Gastrocnemius medialis (tissue), 4 donors: ENCODE results near the gene CPNE2. TPM values are rescaled to one million over a fixed set of nuclear protein-coding genes. Genes with fewer than 3 reads are reported as not detected.

Experiments used
- ATAC-seq, 2 donors: fragments of 150-250 bp; one replicate each; pipeline ENCODE4 v1.9.1; 2016
- DNase-seq, 2 donors: peaks; one replicate each; pipeline ENCODE4 v3.0.0-alpha.2; 2019
- H3K27ac ChIP-seq, 4 donors: fragments of 200-600 bp; sonication (generic); 1 replicate in 1 of 4; 2 replicates in 3 of 4; pipeline ENCODE4 v1.5.1; 2016 to 2018; ENCODE audit warnings: mild to moderate bottlenecking in 2 of 4, moderate library complexity in 1 of 4
- H3K27me3 ChIP-seq, 3 donors: fragments of 200-600 bp; sonication (generic) in 2 of 3; 1 replicate in 1 of 3; 2 replicates in 2 of 3; pipeline versions ENCODE4 v1.5.1 to v1.6.0; 2016 to 2019; ENCODE audit warnings: mild to moderate bottlenecking in 1 of 3, moderate library complexity in 1 of 3
- H3K36me3 ChIP-seq, 2 donors: fragments of 200-600 bp; sonication (generic) in 1 of 2; one replicate each; pipeline ENCODE4 v1.5.1; 2017 to 2018
- H3K4me1 ChIP-seq, 2 donors: fragments of 200-600 bp; sonication (generic) in 1 of 2; one replicate each; pipeline ENCODE4 v1.5.1; 2016 to 2017; ENCODE audit warnings: mild to moderate bottlenecking in 2 of 2
- H3K4me3 ChIP-seq, 4 donors: fragments of 200-600 bp; sonication (generic) in 3 of 4; 1 replicate in 1 of 4; 2 replicates in 3 of 4; pipeline ENCODE4 v1.5.1; 2016 to 2019; ENCODE audit warnings: mild to moderate bottlenecking in 2 of 4
- H3K9me3 ChIP-seq, 3 donors: fragments of 200-600 bp; sonication (generic) in 2 of 3; 1 replicate in 1 of 3; 2 replicates in 2 of 3; pipeline ENCODE4 v1.5.1; 2016 to 2019
- POLR2A ChIP-seq, 2 donors: fragments of 450-650 bp; IDR thresholded peaks; one replicate each; pipeline ENCODE4 v1.6.1; 2017; ENCODE audit warnings: antibody characterized with exemption in 2 of 2, mild to moderate bottlenecking in 2 of 2, moderate library complexity in 2 of 2
- in situ Hi-C, 4 donors: fragments of 200-750 bp; cut with MboI; loops; one replicate each; pipeline versions ENCODE4 v1.15.0 to v1.8.0; 2017; ENCODE audit warnings: low sequenced_read_pairs in 4 of 4
- intact Hi-C: fragments of 100-400 bp; cut with DNase I; formaldehyde crosslinking; loops from one replicate; pipeline ENCODE4 v1.15.1; 2023; ENCODE audit warnings: low total_unique reads
- total RNA-seq, 4 donors: library from RNA; depleted of rRNA; stranded (reverse); fragments of >200 nt; gene quantifications; one replicate each; pipeline versions ENCODE4 v1.1.0 to v1.2.3, GENCODE V29; 2016
- TF ChIP-seq, protein P1 (sequence below), 5 experiments: fragments of 450-650 bp in 3 of 5; fragments of 200-600 bp in 2 of 5; sonication (generic) in 2 of 5; IDR thresholded peaks in 4 of 5; conservative IDR thresholded peaks in 1 of 5; 1 replicate in 4 of 5; 2 replicates in 1 of 5; pipeline ENCODE4 v1.5.1; 2016 to 2019; ENCODE audit warnings: antibody characterized with exemption in 5 of 5, mild to moderate bottlenecking in 3 of 5, moderate library complexity in 3 of 5

Gene CPNE2
- total RNA-seq, 4 donors from 2014 or later: 11.7 to 20.0 (median 17.2) TPM

DNA sequence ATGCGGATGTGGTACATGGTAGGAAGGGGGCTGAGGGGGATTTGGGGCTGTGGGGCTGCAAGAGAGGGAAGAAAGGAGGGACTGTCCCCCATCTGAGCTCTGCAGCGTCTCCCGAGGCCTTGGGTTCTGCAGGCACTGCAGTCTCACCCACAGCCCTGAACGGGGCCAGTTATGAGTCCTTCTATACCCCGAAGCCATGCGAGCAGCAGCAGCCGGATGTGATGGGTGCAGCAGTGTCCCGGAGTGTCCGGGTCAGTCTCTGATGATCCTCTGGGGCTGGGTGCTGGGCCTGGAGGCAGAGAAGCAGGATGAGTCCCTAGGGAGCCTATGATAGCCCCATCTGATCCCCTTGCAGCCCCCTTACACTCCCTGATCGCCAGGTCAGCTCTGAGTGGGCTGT lies 41.5 kb downstream of the CPNE2 start:
- Histone ChIP-seq H3K36me3 (no peaks in the 10 kb centered on the region), H3K4me3 (no peak overlapping the region), H3K27ac (no peak overlapping the region), H3K4me1 (no peaks in the 10 kb centered on the region), H3K27me3 (no peaks in the 10 kb centered on the region), H3K9me3 (no peaks in the 10 kb centered on the region)
- DNase-seq (no peak), ATAC-seq (no peak)
- intact Hi-C loops: no loop called here
- in situ Hi-C loops: no loop called here
- TF ChIP-seq, protein P1, sequence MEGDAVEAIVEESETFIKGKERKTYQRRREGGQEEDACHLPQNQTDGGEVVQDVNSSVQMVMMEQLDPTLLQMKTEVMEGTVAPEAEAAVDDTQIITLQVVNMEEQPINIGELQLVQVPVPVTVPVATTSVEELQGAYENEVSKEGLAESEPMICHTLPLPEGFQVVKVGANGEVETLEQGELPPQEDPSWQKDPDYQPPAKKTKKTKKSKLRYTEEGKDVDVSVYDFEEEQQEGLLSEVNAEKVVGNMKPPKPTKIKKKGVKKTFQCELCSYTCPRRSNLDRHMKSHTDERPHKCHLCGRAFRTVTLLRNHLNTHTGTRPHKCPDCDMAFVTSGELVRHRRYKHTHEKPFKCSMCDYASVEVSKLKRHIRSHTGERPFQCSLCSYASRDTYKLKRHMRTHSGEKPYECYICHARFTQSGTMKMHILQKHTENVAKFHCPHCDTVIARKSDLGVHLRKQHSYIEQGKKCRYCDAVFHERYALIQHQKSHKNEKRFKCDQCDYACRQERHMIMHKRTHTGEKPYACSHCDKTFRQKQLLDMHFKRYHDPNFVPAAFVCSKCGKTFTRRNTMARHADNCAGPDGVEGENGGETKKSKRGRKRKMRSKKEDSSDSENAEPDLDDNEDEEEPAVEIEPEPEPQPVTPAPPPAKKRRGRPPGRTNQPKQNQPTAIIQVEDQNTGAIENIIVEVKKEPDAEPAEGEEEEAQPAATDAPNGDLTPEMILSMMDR (IDR thresholded peaks at IDR 0.05 in 4 of 5, conservative IDR thresholded peaks at IDR 0.05 in 1 of 5): no peak
- no peak for TF ChIP-seq POLR2A (IDR thresholded peaks at IDR 0.05)

DNA sequence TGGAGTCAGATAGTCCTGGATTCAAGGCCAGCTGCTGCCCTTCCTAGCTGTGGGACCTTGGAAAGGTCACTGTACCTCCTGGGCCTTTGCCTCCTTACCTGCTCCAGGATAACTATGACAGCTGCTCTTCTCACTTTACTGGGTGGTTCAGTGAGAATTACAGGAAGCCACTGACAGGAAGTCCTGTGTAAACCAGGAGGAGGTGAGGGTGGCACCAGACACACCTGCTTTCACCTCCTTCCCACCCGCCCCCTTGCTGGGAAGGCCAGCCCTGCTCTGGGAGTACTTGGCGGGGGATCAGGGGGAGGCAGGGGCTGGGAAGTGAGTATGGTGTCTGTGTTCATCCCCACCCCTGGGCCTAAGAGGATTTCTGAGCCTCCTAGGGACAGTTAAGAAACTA lies 42.6 kb downstream of the CPNE2 start:
- intact Hi-C loops: no loop called here
- Histone ChIP-seq H3K36me3 (no peaks in the 10 kb centered on the region), H3K4me3 (no peak overlapping the region), H3K27me3 (no peaks in the 10 kb centered on the region), H3K9me3 (no peaks in the 10 kb centered on the region), H3K27ac (no peak overlapping the region), H3K4me1 (no peaks in the 10 kb centered on the region)
- in situ Hi-C loops: no loop called here
- TF ChIP-seq, protein P1 (IDR thresholded peaks at IDR 0.05 in 4 of 5, conservative IDR thresholded peaks at IDR 0.05 in 1 of 5): no peak
- TF ChIP-seq POLR2A (IDR thresholded peaks at IDR 0.05): no peak
- ATAC-seq (no peak), DNase-seq (no peak)

DNA sequence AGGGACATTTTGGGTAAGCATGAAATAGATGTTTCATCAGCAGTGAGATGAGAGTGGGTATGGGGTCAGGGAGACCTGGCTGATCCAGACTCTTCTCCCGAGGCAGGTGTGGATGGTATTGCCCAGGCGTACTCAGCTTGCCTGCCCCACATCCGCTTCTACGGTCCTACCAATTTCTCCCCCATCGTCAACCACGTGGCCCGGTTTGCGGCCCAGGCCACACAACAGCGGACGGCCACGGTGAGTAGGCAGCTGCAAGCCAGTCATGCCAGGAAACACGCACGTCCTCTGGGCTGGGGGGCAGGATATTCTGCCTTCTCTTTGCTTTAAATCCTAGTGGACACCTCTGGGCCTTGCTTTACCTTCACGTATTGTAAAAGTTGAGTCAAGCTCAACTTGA lies 44.7 kb downstream of the CPNE2 start:
- H3K4me3 ChIP-seq: no peak overlapping the region
- H3K27ac ChIP-seq: no peak overlapping the region
- no peaks in the 10 kb centered on the region for H3K9me3 ChIP-seq
- H3K4me1 ChIP-seq: peaks cover 0 to 1% of the 10 kb centered on the region in 2 donors
- in situ Hi-C loops: no loop called here
- intact Hi-C loops: no loop called here
- no peaks in the 10 kb centered on the region for H3K36me3 ChIP-seq
- H3K27me3 ChIP-seq: no peaks in the 10 kb centered on the region
- ATAC-seq (no peak), DNase-seq (no peak)
- TF ChIP-seq, protein P1 (IDR thresholded peaks at IDR 0.05 in 4 of 5, conservative IDR thresholded peaks at IDR 0.05 in 1 of 5): no peak
- no peak for TF ChIP-seq POLR2A (IDR thresholded peaks at IDR 0.05)

DNA sequence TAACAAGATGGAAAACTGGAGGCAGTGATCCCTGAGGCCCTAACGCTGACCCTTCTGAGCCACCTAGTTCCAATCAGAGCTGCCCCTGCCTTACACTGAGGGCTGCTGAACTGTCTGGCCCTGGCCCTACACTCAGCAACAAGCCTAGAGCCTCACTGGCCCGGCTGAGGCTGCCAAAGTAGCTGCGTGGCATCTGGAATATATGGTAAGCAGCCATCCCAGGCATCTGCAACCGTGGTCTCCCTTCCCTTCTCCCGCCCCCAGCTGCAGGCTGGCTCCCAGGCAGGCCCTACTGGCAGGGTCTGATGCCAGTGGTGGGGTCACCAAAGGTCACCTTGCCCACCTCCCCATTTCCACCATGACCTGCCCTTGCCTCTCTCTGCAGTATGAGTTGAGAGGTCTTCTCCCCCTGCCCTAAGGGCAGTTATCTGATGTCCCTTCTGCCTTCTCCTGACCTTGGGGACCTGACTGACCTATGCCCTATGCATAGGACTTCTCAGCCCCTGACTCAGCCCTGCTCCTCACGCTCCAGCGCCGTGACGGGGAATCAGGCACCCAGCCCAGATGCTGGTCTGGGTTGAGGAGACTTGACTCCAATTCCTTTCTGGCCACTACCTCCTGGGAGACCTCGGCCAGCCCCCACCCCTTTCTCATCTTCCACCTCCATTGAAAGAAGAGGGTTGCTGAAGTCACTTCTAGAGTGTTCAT lies 45.3 kb downstream of the CPNE2 start:
- Histone ChIP-seq H3K9me3 (no peaks in the 10 kb centered on the region), H3K36me3 (no peaks in the 10 kb centered on the region), H3K27ac (no peak overlapping the region), H3K4me3 (no peak overlapping the region), H3K27me3 (no peaks in the 10 kb centered on the region), H3K4me1 (peaks cover 0 to 4% of the 10 kb centered on the region in 2 donors)
- DNase-seq (no peak), ATAC-seq (no peak)
- in situ Hi-C loops: no loop called here
- intact Hi-C loops: no loop called here
- TF ChIP-seq POLR2A (IDR thresholded peaks at IDR 0.05): no peak
- TF ChIP-seq, protein P1 (IDR thresholded peaks at IDR 0.05 in 4 of 5, conservative IDR thresholded peaks at IDR 0.05 in 1 of 5): no peak
